GM19372 (cell line): ENCODE data around the gene FDX1.
"Not testable (repeated sequence)": the region's sequence is repeated elsewhere in the genome, so short reads cannot be mapped to it uniquely, and the experiment has no call there.

Experiments
- ATAC-seq: cut with Tn5 transposase; IDR thresholded peaks from one replicate; pipeline ENCODE4 v1.9.1; 2021; ENCODE audit warnings: mild to moderate bottlenecking, low read depth, moderate library complexity; ENCODE audit not compliant: unreplicated experiment

The FDX1 gene

GRCh38 chr11:110429731-110430266 is at the start of gene FDX1:
Gene FDX1, plus strand, starts transcription at chr11:110429948. Its CDS starts 173 bp downstream, at chr11:110430121.
- ATAC-seq, result peak; percentile 83

DNA sequence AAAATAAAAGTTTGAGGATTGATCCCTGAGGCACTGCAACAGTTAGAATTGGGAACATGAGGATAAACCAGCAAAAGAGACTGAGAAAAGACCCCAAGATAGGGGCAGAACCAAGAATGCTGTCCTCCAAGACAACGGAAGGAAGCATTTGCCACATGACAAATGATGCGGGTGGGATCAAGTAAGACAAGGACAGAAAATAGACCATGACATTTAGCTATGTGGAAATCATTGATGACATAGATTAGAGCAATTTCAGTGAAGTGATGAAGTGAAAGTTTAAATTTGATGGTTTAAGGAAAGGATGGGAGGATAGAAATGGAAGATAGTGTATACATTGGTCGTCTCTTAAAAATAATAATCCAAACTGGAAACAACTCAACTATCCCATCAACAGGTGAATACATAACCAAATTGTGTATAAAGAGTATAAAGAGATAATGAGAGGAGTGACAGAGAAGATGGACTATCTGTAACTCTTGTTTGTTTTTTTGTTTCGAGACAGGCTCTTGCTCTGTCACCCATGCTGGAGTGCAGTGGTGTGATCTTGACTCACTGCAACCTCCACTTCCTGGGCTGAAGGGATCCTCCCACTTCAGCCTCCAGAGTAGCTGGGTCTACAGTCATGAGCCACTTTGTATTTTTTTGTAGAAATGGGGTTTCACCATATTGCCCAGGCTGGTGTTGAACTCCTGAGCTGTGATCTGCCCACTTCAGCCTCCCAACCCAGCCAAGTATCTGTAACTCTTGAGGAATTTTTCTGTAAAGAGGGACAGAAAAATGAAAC is 48.7 kb upstream of the FDX1 start:
- no peak for ATAC-seq

DNA sequence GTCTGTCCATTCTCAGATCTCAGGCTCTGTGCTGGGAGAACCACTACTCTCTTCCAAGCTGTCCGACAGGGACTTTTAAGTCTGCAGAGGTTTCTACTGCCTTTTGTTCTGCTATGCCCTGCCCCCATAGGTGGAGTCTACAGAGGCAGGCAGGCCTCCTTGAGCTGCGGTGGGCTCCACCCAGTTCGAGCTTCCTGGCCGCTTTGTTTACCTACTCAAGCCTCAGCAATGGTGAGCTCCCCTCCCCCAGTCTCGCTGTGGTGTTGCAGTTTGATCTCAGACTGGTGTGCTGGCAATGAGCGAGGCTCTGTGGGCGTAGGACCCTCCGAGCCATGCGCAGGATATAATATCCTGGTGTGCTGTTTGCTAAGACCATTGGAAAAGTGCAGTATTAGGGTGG is 41.5 kb upstream of the FDX1 start:
- not testable (repeated sequence) for ATAC-seq

- no peak for ATAC-seq
Measured at GRCh38 chr11:110389965-110390364, 39.8 kb upstream of the FDX1 start.

DNA sequence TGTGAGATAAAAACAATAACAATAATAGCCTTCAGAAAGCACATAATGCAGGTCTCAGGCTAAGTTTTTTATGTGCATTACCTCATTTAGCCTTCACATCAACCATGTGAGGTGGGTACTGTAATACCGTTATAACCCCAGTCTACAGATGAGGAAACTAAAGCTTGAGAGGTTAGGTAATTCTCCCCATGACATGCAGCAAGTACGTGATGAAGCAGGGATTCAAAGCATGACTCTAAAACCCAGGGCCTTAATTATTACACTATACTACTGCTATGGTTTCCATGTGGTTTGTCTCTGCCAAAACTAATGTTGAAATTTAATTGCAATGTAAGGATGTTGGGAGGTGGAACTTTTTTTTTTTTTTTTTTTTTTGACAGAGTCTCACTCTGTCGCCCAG is 37.7 kb upstream of the FDX1 start:
- ATAC-seq, result no peak

- ATAC-seq, result not testable (repeated sequence)
Measured at GRCh38 chr11:110397668-110398286, 32.0 kb upstream of the FDX1 start.

- ATAC-seq, result not testable (repeated sequence)
Measured at GRCh38 chr11:110403585-110403984, 26.2 kb upstream of the FDX1 start.

GRCh38 chr11:110405636-110406035 is 24.1 kb upstream of the FDX1 start:
- not testable (repeated sequence) for ATAC-seq

GRCh38 chr11:110407315-110407714 is 22.4 kb upstream of the FDX1 start:
- no peak for ATAC-seq

DNA sequence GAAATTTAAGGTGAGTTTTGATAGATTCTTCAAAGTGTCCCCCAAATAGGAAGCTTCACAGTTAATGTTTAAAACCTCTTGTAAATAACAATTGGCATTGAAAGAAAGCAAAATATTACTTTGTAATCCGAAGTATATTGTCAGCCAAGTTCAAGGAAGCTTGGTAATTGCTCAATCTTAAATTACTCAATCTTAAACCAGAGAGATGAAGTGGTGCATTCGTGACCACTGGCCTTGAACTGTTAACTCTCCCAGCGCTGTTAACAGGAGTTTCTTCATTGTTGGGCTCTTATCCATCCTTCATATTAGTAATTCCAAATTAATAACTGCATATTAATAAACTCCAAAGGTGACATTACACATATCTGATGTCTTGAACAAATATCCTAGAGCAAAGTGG is 20.6 kb upstream of the FDX1 start:
- ATAC-seq, result no peak

DNA sequence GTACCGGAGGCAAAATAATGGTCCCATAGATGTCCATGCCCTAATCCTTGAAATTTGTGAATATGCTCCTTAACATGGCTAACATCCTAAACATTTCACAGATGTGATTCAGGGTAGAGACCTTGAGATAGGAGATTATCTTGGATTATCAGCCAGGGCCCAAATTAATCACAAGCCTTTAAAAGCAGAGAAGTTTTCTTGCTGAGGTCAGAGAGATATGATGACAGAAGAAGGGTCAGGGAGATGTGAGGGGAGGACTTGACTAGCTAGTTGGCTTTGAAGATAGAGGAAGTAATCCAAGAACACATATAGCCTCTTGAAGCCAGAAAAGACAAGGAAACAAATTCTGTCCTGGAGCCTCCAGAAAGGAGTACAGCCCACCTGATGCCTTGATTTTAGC is 19.1 kb upstream of the FDX1 start:
- no peak for ATAC-seq

DNA sequence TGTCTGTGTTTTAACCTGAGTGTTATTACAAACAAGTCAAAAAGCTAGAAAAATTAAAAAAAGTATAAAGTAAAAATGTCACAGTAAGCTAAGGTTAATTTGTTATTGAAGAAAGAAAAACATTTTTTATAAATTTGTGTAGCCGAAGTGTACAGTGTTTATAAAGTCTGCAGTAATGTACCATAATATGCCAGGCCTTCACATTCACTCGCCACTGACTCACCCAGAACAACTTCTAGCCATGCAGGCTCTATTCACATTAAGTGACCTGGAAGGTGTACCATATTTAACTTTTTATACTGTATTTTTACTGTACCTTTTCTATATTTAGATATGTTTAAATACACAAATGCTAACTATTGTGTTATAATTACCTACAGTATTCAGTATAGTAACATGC is 14.7 kb upstream of the FDX1 start:
- no peak for ATAC-seq

- not testable (repeated sequence) for ATAC-seq
Measured at GRCh38 chr11:110421658-110422057, 8.1 kb upstream of the FDX1 start.

DNA sequence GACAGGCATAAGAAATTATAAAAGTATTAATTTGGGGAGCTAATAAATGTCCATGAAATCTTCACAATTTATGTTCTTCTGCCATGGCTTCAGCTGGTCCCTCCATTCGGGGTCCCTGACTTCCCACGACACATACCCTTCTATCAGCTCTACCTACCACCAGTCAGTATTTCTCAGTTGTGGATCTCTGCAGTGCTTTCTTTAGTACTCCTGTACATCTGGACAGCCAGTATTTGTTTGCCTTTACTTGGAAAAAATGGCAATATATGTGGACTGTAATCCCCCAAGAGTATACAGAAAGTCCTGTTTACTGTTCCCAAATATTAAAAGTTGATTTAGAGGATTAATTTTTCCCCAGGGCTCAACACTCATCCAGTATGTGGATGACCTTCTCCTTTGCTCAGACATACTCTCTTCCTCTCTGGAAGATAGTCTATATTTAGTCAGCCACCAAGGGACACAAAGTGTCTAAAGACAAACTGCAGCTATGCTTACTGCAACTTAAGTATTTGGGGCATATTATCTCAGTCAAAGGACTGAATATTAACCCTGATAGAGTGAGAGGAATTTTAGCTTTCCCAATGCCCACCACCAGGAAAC is 7.3 kb upstream of the FDX1 start:
- no peak for ATAC-seq

DNA sequence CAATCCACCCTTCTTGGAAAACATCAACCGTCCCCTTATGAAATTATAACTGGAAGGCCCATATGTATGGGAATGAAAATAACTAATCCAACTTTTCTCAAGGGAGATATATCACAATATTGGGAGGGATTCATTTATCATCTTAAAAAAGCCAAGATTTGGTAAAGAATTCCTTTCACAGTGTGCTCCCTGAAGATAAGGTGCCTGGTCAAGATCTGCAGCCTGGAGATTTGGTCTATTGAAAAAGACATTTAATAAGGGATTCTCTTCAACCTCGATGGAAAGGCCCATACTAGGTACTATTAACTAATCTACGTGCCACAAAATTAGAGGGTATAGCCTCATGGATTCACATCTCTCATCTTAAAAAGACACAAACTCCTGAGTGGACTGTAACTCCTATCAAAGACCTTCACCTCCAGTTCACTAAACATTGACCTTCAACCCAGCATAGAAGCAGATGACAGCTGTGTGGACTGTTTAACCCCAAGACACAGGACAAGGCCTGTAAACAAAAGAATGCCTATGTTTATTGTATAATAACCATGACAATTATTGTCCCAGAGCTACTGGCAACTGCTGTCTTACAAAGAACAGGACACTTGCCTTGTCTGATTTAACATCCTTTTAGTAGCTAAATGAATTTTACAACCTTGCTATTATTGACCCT is 4.8 kb upstream of the FDX1 start:
- ATAC-seq, result no peak

DNA sequence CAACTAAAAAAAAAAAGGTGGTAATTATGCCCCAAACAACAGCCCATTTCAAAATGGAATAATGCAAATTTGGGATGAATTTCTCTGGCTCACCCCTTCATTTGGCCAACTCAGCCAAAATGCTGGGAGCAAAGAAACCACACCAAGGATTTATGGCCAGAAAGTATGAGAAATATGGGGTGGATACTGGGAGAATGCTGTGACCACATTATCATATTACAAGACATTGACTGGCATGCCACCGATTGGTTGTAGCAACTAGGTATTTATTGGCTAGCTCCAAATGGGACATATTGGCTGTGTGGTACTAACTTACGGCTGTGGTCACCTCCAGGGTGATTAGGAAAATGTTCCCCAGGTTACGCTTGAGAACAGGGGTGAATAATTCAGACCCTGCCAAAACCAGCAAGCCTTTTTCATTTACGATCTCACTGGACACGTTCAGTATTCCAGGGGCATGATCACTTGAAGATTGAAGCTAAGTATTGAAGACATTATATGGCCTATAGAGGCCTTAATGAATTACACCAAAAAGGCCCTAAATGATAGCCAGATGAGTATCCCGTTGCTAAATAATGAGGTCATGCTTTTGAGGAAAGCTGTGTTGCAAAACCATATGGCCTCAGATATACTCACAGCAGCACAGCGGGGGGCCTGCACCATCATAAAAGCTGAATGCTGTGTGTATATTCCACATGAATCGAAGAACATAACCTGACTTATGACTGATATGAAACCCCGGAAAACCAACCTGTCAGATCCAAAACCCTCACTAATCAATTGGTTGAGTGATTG is 3.8 kb upstream of the FDX1 start:
- ATAC-seq, result no peak

DNA sequence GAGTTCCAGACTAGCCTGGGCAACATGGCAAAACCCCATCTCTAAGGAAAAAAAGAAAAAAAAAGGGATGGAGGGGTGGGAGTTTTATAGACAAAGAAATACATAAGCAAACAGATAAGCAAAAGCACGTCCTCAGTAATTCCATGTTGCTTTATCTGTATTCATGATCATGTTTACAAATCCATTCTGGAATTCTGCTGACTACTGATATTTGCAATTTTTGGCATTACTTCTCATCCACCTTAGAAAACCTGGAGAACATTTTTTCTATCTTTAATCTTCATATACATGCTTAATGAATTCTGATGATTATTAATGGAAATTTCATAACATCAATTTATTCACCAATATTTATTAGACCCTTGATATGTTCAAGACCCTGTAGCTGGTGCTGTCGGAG is 1.7 kb upstream of the FDX1 start:
- no peak for ATAC-seq

DNA sequence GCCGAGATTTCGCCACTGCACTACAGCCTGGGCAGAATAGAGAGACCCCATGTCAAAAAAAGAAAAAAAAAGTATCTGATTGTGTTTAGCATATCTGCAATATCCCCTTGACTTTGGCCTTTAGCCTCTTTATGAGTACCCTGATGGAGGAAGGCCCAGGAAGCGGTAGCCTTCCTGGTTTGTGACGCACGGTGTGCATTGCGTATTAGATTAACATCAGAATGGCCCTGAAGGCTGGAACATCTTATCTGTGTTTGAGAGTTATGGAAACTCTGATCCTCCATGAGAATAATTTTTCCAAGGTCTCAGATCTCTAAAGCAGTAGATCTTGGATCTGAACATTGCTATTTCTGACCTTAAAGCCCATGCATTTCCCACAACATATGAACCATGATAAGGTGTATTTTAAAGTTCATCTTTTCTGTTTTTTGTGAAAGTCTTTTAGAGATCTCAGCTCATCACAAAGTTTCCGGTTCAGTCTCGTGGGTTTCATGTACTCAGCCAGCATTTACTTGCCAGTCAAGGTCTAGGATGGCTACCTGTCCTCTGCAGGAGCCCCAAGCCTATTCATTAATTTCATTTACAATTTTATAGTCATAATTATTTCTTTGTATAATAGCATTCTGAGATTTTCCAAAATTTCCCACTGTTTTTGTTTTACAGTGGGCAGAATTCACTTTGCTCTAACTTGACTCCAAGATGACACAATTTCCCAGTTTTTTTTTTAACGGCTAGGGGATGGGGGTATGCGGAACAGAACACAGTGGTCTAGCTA is 605 bp upstream of the FDX1 start:
- no peak for ATAC-seq

- peak; percentile 34 for ATAC-seq
Measured at GRCh38 chr11:110430267-110431050, 711 bp downstream of the FDX1 start.
